ENCODE data around the gene LRCH3.
"Not testable (repeated sequence)": the region's sequence is repeated elsewhere in the genome, so short reads cannot be mapped to it uniquely, and the experiment has no call there.

LRCH3 gene

DNA sequence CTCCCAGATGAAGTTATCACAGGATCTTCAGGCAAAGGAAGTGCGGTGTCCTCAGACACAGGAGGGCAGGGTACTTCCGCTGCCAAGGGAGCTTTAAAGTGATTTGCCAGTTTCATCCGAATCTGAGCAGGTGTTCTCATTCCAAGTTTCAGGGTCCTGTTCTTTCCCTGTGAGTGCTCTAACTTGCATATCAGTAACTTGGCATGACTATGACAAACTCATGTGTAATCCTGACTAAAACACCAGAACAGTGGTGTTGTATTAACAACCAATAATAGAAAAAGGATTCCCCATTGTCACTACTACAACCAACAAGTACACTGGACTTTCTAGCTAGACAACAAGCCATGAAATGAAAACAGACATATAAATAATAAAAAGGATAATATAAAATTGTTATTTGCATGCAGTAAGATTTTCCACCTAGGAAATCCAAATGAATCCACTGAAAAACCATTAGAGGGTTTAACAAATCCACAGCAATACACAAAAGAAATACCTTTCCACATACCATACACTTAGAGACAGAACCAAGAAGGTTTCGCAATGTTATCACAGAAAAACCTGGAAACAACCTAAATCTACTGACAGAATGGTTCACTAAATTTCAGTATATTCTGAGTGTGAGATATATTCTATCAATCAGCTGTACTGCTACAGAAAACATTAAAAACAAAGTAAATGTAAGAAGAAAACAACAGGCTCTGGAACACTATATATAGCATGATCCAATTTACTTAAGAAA, 118.1 kb downstream of the LRCH3 start:
- intact Hi-C loops (cut with DNase I) = no loop called here
- DNase-seq = no peak

DNA sequence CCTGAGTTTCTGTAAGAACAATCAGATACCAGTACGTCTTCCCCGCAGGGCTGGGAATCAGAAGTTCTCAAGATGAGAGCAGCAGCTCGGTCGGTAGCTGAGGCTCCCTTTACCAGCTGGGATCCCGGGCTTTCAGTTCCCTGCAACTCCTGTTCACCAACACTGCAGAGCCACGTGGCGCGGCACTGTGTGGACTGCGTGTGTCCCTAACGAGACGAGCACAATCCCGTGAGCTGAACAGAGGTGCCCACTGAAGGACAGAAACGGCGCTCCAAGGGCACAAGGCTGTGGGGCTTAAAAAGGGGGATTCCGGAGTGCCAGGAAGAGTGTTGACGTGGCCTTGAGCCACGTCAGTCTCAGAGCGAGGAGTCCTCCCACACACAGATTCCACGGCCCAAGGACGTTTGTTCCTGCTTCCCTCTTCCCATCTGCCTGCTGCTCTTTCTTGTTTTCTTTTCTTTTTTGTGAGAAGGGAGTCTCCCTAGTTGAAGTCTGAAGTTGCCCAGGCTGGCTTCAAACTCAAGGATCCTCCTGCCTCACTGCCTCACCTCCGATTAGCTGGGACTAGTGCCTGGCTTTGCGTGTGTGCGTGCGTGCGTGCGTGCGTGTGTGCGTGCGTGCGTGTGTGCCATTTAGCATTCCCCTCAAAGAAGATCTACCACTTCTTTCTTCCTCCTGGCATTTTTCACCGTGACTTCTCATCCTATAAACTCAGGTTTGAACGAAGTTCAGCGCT, 121.9 kb downstream of the LRCH3 start:
- intact Hi-C loops (cut with DNase I) = no loop called here
- peak in 8 of 10 donors; percentile 12 to 87 (median 33) for DNase-seq

GRCh38 chr3:197913641-197914380, 122.8 kb downstream of the LRCH3 start:
- intact Hi-C loops (cut with DNase I) = no loop called here

GRCh38 chr3:197921429-197922275, 130.6 kb downstream of the LRCH3 start:
- intact Hi-C loops (cut with DNase I); DNase-seq: not testable (repeated sequence)

More at GRCh38 chr3:197913641-197914380, 122.8 kb downstream of the LRCH3 start:
- no peak for DNase-seq

GRCh38 chr3:197926418-197926817, 135.4 kb downstream of the LRCH3 start:
- no peak for DNase-seq

DNA sequence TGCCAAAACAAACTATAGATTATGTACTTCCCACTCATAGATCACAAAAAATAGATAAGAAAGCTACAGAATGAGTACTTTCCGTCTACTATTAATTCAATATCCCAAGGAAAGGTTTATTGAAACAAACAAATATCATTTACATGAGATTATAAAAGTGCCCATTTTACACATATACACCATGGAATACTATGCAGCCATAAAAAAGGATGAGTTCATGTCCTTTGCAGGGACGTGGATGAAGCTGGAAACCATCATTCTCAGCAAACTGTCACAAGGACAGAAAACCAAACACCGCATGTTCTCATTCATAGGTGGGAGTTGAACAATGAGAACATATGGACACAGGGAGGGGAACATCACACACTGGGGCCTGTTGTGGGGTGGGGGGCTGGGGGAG, 136.5 kb downstream of the LRCH3 start:
- DNase-seq; intact Hi-C loops (cut with DNase I): not testable (repeated sequence)

More at GRCh38 chr3:197926418-197926817, 135.4 kb downstream of the LRCH3 start:
- intact Hi-C loops (cut with DNase I) = no loop called here

GRCh38 chr3:197936819-197937384, 145.8 kb downstream of the LRCH3 start:
- no peak for DNase-seq
- intact Hi-C loops (cut with DNase I) = no loop called here
